Measurements from ENCODE around the gene MLLT3. TPM values are rescaled to one million over a fixed set of nuclear protein-coding genes. Genes with fewer than 3 reads are reported as not detected.

Gene MLLT3
- total RNA-seq, 1 experiment from 2014 or later: 21.6 TPM

DNA sequence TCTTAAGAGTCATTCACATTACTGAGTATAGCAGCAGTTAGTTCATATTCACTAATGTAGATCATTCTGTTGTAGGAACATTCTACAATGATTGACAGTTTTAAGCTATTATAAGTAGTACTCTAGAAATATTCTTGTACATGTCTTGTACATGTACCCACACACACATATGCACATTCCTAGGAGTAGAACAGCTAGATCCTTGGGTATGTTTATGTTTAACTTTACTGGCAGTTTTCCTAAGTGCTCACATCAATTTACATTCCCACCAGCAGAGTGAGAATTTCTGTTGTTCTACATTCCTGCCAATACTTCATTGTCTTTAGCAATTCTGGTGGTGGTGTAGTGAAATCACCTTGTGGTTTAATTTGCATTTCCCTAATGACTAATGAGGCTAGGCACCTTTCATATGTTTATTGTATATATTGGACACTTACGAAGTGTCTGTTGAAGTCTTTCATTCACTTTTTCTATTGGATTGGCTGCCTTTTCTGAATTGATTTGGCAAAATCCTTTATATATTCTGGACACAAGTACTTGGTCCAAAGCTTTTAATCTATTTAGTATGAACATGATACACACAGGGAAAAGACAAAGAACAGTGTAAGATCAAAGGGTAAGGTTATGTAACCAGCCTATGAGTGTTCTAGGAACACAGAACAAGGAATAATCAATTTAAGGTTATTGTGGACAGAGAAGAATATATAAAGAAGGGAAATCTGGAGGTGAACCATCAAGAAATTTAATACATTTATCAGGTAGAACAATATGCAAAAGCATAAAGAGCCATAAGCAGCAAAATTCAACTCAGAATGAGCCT, 95.6 kb downstream of the MLLT3 start:
- H3K27me3 ChIP-seq (ENCODE audit: insufficient read depth, low read depth): no peaks in the 10 kb centered on the region
- intact Hi-C loops (cut with micrococcal nuclease; ENCODE audit: unreplicated experiment): no loop called here
- POLR2A ChIA-PET (ENCODE audit: unreplicated experiment): no interaction called here

GRCh38 chr9:20524776-20525175, 97.5 kb downstream of the MLLT3 start:
- H3K27ac ChIP-seq: no peak overlapping the region
- no peak overlapping the region for H2AFZ ChIP-seq
- H3K27me3 ChIP-seq (ENCODE audit: insufficient read depth, low read depth): no peaks in the 10 kb centered on the region
- H3K36me3 ChIP-seq (ENCODE audit: low read depth): no peaks in the 10 kb centered on the region
- no peaks in the 10 kb centered on the region for H3K79me2 ChIP-seq (ENCODE audit: low read depth)
- no peaks in the 10 kb centered on the region for H3K4me1 ChIP-seq (replicated peaks; ENCODE audit: insufficient read depth)
- TF ChIP-seq EZH2 (IDR thresholded peaks at IDR 0.05; ENCODE audit: low read depth): no peak
- TF ChIP-seq, protein P1, sequence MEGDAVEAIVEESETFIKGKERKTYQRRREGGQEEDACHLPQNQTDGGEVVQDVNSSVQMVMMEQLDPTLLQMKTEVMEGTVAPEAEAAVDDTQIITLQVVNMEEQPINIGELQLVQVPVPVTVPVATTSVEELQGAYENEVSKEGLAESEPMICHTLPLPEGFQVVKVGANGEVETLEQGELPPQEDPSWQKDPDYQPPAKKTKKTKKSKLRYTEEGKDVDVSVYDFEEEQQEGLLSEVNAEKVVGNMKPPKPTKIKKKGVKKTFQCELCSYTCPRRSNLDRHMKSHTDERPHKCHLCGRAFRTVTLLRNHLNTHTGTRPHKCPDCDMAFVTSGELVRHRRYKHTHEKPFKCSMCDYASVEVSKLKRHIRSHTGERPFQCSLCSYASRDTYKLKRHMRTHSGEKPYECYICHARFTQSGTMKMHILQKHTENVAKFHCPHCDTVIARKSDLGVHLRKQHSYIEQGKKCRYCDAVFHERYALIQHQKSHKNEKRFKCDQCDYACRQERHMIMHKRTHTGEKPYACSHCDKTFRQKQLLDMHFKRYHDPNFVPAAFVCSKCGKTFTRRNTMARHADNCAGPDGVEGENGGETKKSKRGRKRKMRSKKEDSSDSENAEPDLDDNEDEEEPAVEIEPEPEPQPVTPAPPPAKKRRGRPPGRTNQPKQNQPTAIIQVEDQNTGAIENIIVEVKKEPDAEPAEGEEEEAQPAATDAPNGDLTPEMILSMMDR (conservative IDR thresholded peaks at IDR 0.05): peak; percentile 45
- no peaks in the 10 kb centered on the region for H3K9me3 ChIP-seq (ENCODE audit: insufficient read depth, low read depth)
- H3K4me2 ChIP-seq: no peak overlapping the region
- BruUV-seq (replicated peaks): no TSS peak
- DNase-seq: no peak
- no peaks in the 10 kb centered on the region for H3K9me2 ChIP-seq (ENCODE audit: insufficient read depth)
- ChIA-PET CTCF (interaction anchor here (0.6 to 0.7 kb wide), 4 partner anchors 9 to 1323 kb away, joined by 3 to 5 read pairs (median 4); no protein-coding TSS in a partner anchor), POLR2A (ENCODE audit: unreplicated experiment) (no interaction called here)
- H3K4me3 ChIP-seq: no peak overlapping the region
- H4K20me1 ChIP-seq (ENCODE audit: insufficient read depth): no peaks in the 10 kb centered on the region
- intact Hi-C loops (cut with micrococcal nuclease; ENCODE audit: unreplicated experiment): no loop called here
- no peaks in the 10 kb centered on the region for H3F3A ChIP-seq (ENCODE audit: insufficient read depth, low read depth)

More for the DNA sequence above, 95.6 kb downstream of the MLLT3 start:
- Histone ChIP-seq H4K20me1 (ENCODE audit: insufficient read depth) (no peaks in the 10 kb centered on the region), H2AFZ (no peak overlapping the region), H3K9me2 (ENCODE audit: insufficient read depth) (no peaks in the 10 kb centered on the region), H3K9me3 (ENCODE audit: insufficient read depth, low read depth) (no peaks in the 10 kb centered on the region), H3K4me1 (replicated peaks; ENCODE audit: insufficient read depth) (no peaks in the 10 kb centered on the region), H3K27ac (no peak overlapping the region), H3K4me3 (no peak overlapping the region), H3K4me2 (no peak overlapping the region), H3F3A (ENCODE audit: insufficient read depth, low read depth) (no peaks in the 10 kb centered on the region), H3K79me2 (ENCODE audit: low read depth) (no peaks in the 10 kb centered on the region), H3K36me3 (ENCODE audit: low read depth) (no peaks in the 10 kb centered on the region)
- no TSS peak for BruUV-seq (replicated peaks)
- TF ChIP-seq EZH2 (IDR thresholded peaks at IDR 0.05; ENCODE audit: low read depth): no peak
- TF ChIP-seq, protein P1 (conservative IDR thresholded peaks at IDR 0.05): no peak
- peak in 1 of 2 experiments; percentile 37 for DNase-seq
- CTCF ChIA-PET: interaction anchor here (0.6 kb wide), 1 partner anchor 279 kb away, joined by 3 read pairs; no protein-coding TSS in a partner anchor

- no peaks in the 10 kb centered on the region for H3K9me3 ChIP-seq (ENCODE audit: insufficient read depth, low read depth)
- no peaks in the 10 kb centered on the region for H3K4me1 ChIP-seq (replicated peaks; ENCODE audit: insufficient read depth)
- no peaks in the 10 kb centered on the region for H3K36me3 ChIP-seq (ENCODE audit: low read depth)
- ChIA-PET POLR2A (ENCODE audit: unreplicated experiment) (no interaction called here), CTCF (no interaction called here)
- TF ChIP-seq EZH2 (IDR thresholded peaks at IDR 0.05; ENCODE audit: low read depth): no peak
- TF ChIP-seq, protein P1 (conservative IDR thresholded peaks at IDR 0.05): no peak
- no peaks in the 10 kb centered on the region for H4K20me1 ChIP-seq (ENCODE audit: insufficient read depth)
- no peaks in the 10 kb centered on the region for H3K79me2 ChIP-seq (ENCODE audit: low read depth)
- no peaks in the 10 kb centered on the region for H3K27me3 ChIP-seq (ENCODE audit: insufficient read depth, low read depth)
- BruUV-seq (replicated peaks): no TSS peak
- no peak overlapping the region for H3K4me3 ChIP-seq
- H3F3A ChIP-seq (ENCODE audit: insufficient read depth, low read depth): no peaks in the 10 kb centered on the region
- no peak overlapping the region for H2AFZ ChIP-seq
- no peak overlapping the region for H3K27ac ChIP-seq
- no peaks in the 10 kb centered on the region for H3K9me2 ChIP-seq (ENCODE audit: insufficient read depth)
- H3K4me2 ChIP-seq: no peak overlapping the region
- intact Hi-C loops (cut with micrococcal nuclease; ENCODE audit: unreplicated experiment): loop anchor here (10.0 kb wide), 1 partner anchor 166 kb away; the partner anchor contains the start of gene FOCAD
- DNase-seq: no peak
These were observed 103.6 kb downstream of the MLLT3 start for GRCh38 chr9:20518737-20519136.
